Neural cell (in vitro differentiated cells): ENCODE data around the gene ACTBL2. TPM values are rescaled to one million over a fixed set of nuclear protein-coding genes. Genes with fewer than 3 reads are reported as not detected.

Experiments used
- H2AFZ ChIP-seq: fragments of 200-600, 300-800 bp; sonication (generic), shearing (Covaris generic); 2 replicates; pipeline ENCODE4 v1.6.0; 2014; ENCODE audit warnings: low read depth, mild to moderate bottlenecking, antibody characterized with exemption, low read length, moderate library complexity
- H3F3A ChIP-seq: fragments of 200-600 bp; shearing (Covaris generic); 2 replicates; pipeline ENCODE4 v1.6.1; 2016; ENCODE audit warnings: mild to moderate bottlenecking, moderate library complexity, mixed read lengths, antibody characterized with exemption, low read length; ENCODE audit not compliant: insufficient read depth, poor library complexity, severe bottlenecking
- H3K27ac ChIP-seq: fragments of 200-600, 300-800 bp; sonication (generic), shearing (Covaris generic); 2 replicates; pipeline ENCODE4 v1.5.1; 2014; ENCODE audit warnings: mild to moderate bottlenecking, low read length, moderate library complexity
- H3K27me3 ChIP-seq: fragments of 300-800, 200-600 bp; sonication (generic), shearing (Covaris generic); 2 replicates; pipeline ENCODE4 v1.6.0; 2014; ENCODE audit warnings: mild to moderate bottlenecking, low read depth, low read length, moderate library complexity; ENCODE audit not compliant: insufficient read depth
- H3K36me3 ChIP-seq: fragments of 300-800, 200-600 bp; sonication (generic), shearing (Covaris generic); 2 replicates; pipeline ENCODE4 v1.5.1; 2014; ENCODE audit warnings: mild to moderate bottlenecking, antibody characterized with exemption, low read length, moderate library complexity; ENCODE audit not compliant: insufficient read depth
- H3K4me2 ChIP-seq: fragments of 300-800, 200-600 bp; sonication (generic), shearing (Covaris generic); 2 replicates; pipeline ENCODE4 v1.6.0; 2014; ENCODE audit warnings: mild to moderate bottlenecking, low read length
- H3K4me3 ChIP-seq: fragments of 300-800, 200-600 bp; sonication (generic), shearing (Covaris generic); 2 replicates; pipeline ENCODE4 v1.5.1; 2014; ENCODE audit warnings: mild to moderate bottlenecking, low read length, moderate library complexity
- H3K79me2 ChIP-seq: fragments of 200-600 bp; shearing (Covaris generic); replicated peaks from 2 replicates; pipeline ENCODE4 v1.6.0; 2014; ENCODE audit warnings: mild to moderate bottlenecking, low read length, moderate library complexity; ENCODE audit not compliant: insufficient read depth
- H3K9ac ChIP-seq: fragments of 300-800, 200-600 bp; sonication (generic), shearing (Covaris generic); 2 replicates; pipeline ENCODE4 v1.6.1; 2016; ENCODE audit warnings: mild to moderate bottlenecking, low read length, mixed read lengths
- H3K9me2 ChIP-seq: fragments of 200-600 bp; shearing (Covaris generic); 2 replicates; pipeline ENCODE4 v1.6.1; 2016; ENCODE audit warnings: mild to moderate bottlenecking, low read length, mixed read lengths; ENCODE audit not compliant: insufficient read depth
- H3K9me3 ChIP-seq: fragments of 200-600, 300-800 bp; sonication (generic), shearing (Covaris generic); 2 replicates; pipeline ENCODE4 v1.6.1; 2016; ENCODE audit warnings: mild to moderate bottlenecking, mixed run types, low read length, moderate library complexity, mixed read lengths
- H4K20me1 ChIP-seq: fragments of 200-600 bp; shearing (Covaris generic); 2 replicates; pipeline ENCODE4 v1.6.1; 2016; ENCODE audit warnings: mild to moderate bottlenecking, mixed run types; ENCODE audit not compliant: insufficient read depth
- EP300 ChIP-seq: fragments of 450-650 bp; conservative IDR thresholded peaks from 2 replicates; pipeline ENCODE4 v1.6.1; 2014; ENCODE audit warnings: antibody characterized with exemption, mild to moderate bottlenecking, moderate library complexity; ENCODE audit not compliant: poor library complexity, severe bottlenecking
- EZH2 ChIP-seq: fragments of 200-600, 300-800 bp; shearing (Covaris generic), sonication (generic); IDR thresholded peaks from 2 replicates; pipeline ENCODE4 v1.6.1; 2014; ENCODE audit warnings: antibody characterized with exemption, low read length, borderline replicate concordance, mild to moderate bottlenecking; ENCODE audit not compliant: insufficient read depth, poor library complexity, severe bottlenecking
- MXI1 ChIP-seq: fragments of 450-650 bp; conservative IDR thresholded peaks from 2 replicates; pipeline ENCODE4 v1.6.1; 2014; ENCODE audit warnings: antibody characterized with exemption, mild to moderate bottlenecking; ENCODE audit not compliant: poor library complexity, severe bottlenecking
- POLR2AphosphoS5 ChIP-seq: IDR thresholded peaks from 2 replicates; pipeline ENCODE4 v1.6.1; 2012
- RAD21 ChIP-seq: fragments of 450-650 bp; conservative IDR thresholded peaks from 2 replicates; pipeline ENCODE4 v1.6.1; 2014; ENCODE audit warnings: antibody characterized with exemption, mild to moderate bottlenecking, moderate library complexity
- SMC3 ChIP-seq: fragments of 450-650 bp; conservative IDR thresholded peaks from 2 replicates; pipeline ENCODE4 v1.6.1; 2014; ENCODE audit warnings: antibody characterized with exemption, mild to moderate bottlenecking, moderate library complexity; ENCODE audit not compliant: poor library complexity
- TAF1 ChIP-seq: IDR thresholded peaks from 2 replicates; pipeline ENCODE4 v1.6.1; 2012; ENCODE audit warnings: low read depth
- polyA plus RNA-seq: library from polyadenylated mRNA; depleted of rRNA; stranded (reverse); fragments of >200 nt; gene quantifications from 2 replicates; pipeline ENCODE4 v1.2.3, GENCODE V29; 2014
- TF ChIP-seq, protein P1 (sequence below): fragments of 450-650 bp; IDR thresholded peaks from 2 replicates; pipeline ENCODE4 v1.5.1; 2014; ENCODE audit warnings: antibody characterized with exemption, mild to moderate bottlenecking, moderate library complexity; ENCODE audit not compliant: poor library complexity, severe bottlenecking
- TF ChIP-seq, protein P2 (sequence below): IDR thresholded peaks from 2 replicates; pipeline ENCODE4 v1.6.1; 2012; ENCODE audit warnings: borderline replicate concordance

ACTBL2 gene
- polyA plus RNA-seq, 1 donor from 2014 or later, result not detected

- Histone ChIP-seq H4K20me1 (no peaks in the 10 kb centered on the region), H3K4me2 (no peak overlapping the region), H2AFZ (no peak overlapping the region), H3K27ac (no peak overlapping the region), H3K9ac (no peak overlapping the region), H3K36me3 (no peaks in the 10 kb centered on the region), H3K4me3 (no peak overlapping the region), H3K79me2 (no peaks in the 10 kb centered on the region), H3K9me3 (no peaks in the 10 kb centered on the region), H3K9me2 (no peaks in the 10 kb centered on the region), H3K27me3 (no peaks in the 10 kb centered on the region), H3F3A (no peaks in the 10 kb centered on the region)
- TF ChIP-seq TAF1 (no peak), MXI1 (no peak), SMC3 (no peak), POLR2AphosphoS5 (peak; percentile 80), EZH2 (no peak), RAD21 (no peak), EP300 (peak; percentile 82)
- TF ChIP-seq, protein P1, sequence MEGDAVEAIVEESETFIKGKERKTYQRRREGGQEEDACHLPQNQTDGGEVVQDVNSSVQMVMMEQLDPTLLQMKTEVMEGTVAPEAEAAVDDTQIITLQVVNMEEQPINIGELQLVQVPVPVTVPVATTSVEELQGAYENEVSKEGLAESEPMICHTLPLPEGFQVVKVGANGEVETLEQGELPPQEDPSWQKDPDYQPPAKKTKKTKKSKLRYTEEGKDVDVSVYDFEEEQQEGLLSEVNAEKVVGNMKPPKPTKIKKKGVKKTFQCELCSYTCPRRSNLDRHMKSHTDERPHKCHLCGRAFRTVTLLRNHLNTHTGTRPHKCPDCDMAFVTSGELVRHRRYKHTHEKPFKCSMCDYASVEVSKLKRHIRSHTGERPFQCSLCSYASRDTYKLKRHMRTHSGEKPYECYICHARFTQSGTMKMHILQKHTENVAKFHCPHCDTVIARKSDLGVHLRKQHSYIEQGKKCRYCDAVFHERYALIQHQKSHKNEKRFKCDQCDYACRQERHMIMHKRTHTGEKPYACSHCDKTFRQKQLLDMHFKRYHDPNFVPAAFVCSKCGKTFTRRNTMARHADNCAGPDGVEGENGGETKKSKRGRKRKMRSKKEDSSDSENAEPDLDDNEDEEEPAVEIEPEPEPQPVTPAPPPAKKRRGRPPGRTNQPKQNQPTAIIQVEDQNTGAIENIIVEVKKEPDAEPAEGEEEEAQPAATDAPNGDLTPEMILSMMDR, result no peak
- TF ChIP-seq, protein P2, sequence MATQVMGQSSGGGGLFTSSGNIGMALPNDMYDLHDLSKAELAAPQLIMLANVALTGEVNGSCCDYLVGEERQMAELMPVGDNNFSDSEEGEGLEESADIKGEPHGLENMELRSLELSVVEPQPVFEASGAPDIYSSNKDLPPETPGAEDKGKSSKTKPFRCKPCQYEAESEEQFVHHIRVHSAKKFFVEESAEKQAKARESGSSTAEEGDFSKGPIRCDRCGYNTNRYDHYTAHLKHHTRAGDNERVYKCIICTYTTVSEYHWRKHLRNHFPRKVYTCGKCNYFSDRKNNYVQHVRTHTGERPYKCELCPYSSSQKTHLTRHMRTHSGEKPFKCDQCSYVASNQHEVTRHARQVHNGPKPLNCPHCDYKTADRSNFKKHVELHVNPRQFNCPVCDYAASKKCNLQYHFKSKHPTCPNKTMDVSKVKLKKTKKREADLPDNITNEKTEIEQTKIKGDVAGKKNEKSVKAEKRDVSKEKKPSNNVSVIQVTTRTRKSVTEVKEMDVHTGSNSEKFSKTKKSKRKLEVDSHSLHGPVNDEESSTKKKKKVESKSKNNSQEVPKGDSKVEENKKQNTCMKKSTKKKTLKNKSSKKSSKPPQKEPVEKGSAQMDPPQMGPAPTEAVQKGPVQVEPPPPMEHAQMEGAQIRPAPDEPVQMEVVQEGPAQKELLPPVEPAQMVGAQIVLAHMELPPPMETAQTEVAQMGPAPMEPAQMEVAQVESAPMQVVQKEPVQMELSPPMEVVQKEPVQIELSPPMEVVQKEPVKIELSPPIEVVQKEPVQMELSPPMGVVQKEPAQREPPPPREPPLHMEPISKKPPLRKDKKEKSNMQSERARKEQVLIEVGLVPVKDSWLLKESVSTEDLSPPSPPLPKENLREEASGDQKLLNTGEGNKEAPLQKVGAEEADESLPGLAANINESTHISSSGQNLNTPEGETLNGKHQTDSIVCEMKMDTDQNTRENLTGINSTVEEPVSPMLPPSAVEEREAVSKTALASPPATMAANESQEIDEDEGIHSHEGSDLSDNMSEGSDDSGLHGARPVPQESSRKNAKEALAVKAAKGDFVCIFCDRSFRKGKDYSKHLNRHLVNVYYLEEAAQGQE, result no peak
These were observed 15.1 kb upstream of the ACTBL2 start for GRCh38 chr5:57497733-57498132.

GRCh38 chr5:57495285-57496086 is 12.9 kb upstream of the ACTBL2 start:
- H3K9me3 ChIP-seq, result no peaks in the 10 kb centered on the region
- H4K20me1 ChIP-seq, result no peaks in the 10 kb centered on the region
- no peak overlapping the region for H3K4me2 ChIP-seq
- no peak overlapping the region for H2AFZ ChIP-seq
- H3K9ac ChIP-seq, result no peak overlapping the region
- no peaks in the 10 kb centered on the region for H3K9me2 ChIP-seq
- H3K36me3 ChIP-seq, result no peaks in the 10 kb centered on the region
- no peaks in the 10 kb centered on the region for H3K79me2 ChIP-seq
- no peak overlapping the region for H3K4me3 ChIP-seq
- no peaks in the 10 kb centered on the region for H3K27me3 ChIP-seq
- H3K27ac ChIP-seq, result no peak overlapping the region
- no peak for TF ChIP-seq TAF1
- no peak for TF ChIP-seq SMC3
- no peak for TF ChIP-seq MXI1
- TF ChIP-seq, protein P1, result no peak
- no peak for TF ChIP-seq POLR2AphosphoS5
- TF ChIP-seq, protein P2, result no peak
- TF ChIP-seq EZH2, result no peak
- no peak for TF ChIP-seq EP300
- TF ChIP-seq RAD21, result no peak
- no peaks in the 10 kb centered on the region for H3F3A ChIP-seq
